Measurements from ENCODE around the gene SEC61B. TPM values are rescaled to one million over a fixed set of nuclear protein-coding genes. Genes with fewer than 3 reads are reported as not detected.

SEC61B gene
- total RNA-seq, 6 experiments from 2014 or later, result 234 to 281 (median 252) TPM

- peaks cover 50% of the 10 kb centered on the region for H3K4me1 Mint-ChIP-seq (ENCODE audit: low read depth)
- DNase-seq, result no peak
- H3K4me3 Mint-ChIP-seq, result peak overlapping the region; percentile 100
- TF ChIP-seq, protein P1, sequence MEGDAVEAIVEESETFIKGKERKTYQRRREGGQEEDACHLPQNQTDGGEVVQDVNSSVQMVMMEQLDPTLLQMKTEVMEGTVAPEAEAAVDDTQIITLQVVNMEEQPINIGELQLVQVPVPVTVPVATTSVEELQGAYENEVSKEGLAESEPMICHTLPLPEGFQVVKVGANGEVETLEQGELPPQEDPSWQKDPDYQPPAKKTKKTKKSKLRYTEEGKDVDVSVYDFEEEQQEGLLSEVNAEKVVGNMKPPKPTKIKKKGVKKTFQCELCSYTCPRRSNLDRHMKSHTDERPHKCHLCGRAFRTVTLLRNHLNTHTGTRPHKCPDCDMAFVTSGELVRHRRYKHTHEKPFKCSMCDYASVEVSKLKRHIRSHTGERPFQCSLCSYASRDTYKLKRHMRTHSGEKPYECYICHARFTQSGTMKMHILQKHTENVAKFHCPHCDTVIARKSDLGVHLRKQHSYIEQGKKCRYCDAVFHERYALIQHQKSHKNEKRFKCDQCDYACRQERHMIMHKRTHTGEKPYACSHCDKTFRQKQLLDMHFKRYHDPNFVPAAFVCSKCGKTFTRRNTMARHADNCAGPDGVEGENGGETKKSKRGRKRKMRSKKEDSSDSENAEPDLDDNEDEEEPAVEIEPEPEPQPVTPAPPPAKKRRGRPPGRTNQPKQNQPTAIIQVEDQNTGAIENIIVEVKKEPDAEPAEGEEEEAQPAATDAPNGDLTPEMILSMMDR (IDR thresholded peaks at IDR 0.05), result no peak
- no peaks in the 10 kb centered on the region for H3K9me3 Mint-ChIP-seq
- H3K36me3 Mint-ChIP-seq (ENCODE audit: low read depth), result peaks cover 47% of the 10 kb centered on the region
- H3K27ac Mint-ChIP-seq, result peak overlapping the region; percentile 100
- H3K27me3 Mint-ChIP-seq (ENCODE audit: insufficient read depth), result no peaks in the 10 kb centered on the region; the same call in 1 of the 2 replicates
Observed at GRCh38 chr9:99221266-99221620, 839 bp upstream of the SEC61B start.

DNA sequence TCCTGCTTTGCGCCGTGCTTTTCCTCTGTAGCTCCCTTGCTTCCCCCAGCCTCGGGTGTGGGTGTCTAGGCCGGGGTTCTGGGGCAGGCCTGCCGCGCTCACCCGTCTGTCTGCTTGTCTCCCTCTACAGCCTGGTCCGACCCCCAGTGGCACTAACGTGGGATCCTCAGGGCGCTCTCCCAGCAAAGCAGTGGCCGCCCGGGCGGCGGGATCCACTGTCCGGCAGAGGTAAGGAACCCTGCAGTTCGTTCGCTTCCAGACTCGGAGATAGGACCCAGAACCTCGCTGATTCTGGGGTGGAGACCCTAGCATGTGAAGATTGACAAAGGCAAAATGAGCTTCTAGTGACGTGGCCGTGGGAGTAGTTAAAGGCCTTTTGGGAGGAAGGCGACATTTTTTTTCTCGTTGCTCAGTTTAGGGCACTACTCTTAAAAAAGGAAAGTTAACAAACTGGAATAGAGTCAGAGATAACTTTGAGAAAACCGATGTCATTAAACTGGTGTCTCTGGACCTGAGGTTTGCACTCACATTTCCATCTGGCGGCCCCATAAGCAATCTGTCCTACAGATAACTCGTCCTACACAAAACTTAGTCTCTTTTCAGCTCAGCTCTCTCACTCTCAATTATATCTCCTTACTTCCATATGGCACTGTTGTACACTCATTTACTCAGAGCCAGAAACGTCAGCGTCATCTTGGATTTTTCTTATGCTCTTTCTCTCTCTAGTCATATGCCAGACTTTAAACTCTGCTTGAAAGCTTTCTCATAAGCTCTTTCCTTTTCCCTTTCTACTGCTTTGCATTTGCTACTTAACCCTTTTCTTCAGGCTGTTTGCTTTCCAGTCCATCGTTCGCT is 561 bp downstream of the SEC61B start:
- Mint-ChIP-seq H3K4me3 (peak overlapping the region; percentile 100), H3K9me3 (no peaks in the 10 kb centered on the region), H3K27me3 (ENCODE audit: insufficient read depth) (no peaks in the 10 kb centered on the region; the same call in 1 of the 2 replicates), H3K4me1 (ENCODE audit: low read depth) (peaks cover 50% of the 10 kb centered on the region), H3K27ac (peak overlapping the region; percentile 100), H3K36me3 (ENCODE audit: low read depth) (peaks cover 42% of the 10 kb centered on the region)
- peak; percentile 11 for DNase-seq
- TF ChIP-seq, protein P1 (IDR thresholded peaks at IDR 0.05), result no peak; the same call in 1 of the 2 replicates

DNA sequence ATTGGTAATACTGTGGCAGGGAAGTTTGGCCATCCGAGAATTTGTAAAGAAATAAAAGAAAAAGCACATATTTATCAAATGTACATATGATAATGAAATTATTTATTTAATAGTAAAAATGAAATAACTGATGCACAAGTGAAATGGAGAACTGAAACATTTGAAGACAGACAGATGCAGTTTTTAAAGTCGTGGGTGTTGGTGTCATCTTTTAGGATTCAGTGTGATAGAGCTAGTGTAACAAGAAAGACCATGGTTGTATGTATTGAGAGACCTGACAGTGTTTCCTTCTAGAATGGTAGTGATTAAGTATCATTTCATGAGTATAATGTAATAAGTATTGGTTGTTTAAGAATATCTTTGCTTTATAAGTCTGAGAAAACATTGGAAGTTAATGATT is 2.4 kb downstream of the SEC61B start:
- no peaks in the 10 kb centered on the region; the same call in 1 of the 2 replicates for H3K27me3 Mint-ChIP-seq (ENCODE audit: insufficient read depth)
- H3K4me3 Mint-ChIP-seq, result peak overlapping the region; percentile 100
- H3K27ac Mint-ChIP-seq, result no peak overlapping the region
- H3K36me3 Mint-ChIP-seq (ENCODE audit: low read depth), result peaks cover 40% of the 10 kb centered on the region
- H3K9me3 Mint-ChIP-seq, result no peaks in the 10 kb centered on the region
- no peak for DNase-seq
- TF ChIP-seq, protein P1 (IDR thresholded peaks at IDR 0.05), result no peak
- H3K4me1 Mint-ChIP-seq (ENCODE audit: low read depth), result peaks cover 47% of the 10 kb centered on the region

DNA sequence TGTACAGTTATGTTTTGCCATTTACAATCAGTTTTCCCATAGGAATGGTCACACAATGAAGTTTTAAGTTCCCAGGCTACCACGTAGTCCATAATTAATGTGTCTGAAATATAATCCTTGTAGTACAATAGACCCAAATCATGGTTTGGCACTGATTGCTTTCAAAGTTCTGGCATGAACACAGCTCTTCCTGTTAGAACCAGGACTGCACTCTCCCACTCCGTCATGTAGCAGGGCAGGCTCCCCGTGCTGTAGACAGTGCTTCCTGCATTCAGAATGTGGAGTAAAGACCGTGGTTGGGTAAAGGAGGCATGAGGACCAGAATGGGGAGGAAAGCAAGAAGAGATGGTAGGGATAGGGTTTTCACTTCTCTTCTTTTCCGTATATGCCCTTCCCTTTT is 4.0 kb downstream of the SEC61B start:
- Mint-ChIP-seq H3K27ac (no peak overlapping the region), H3K4me1 (ENCODE audit: low read depth) (peaks cover 31% of the 10 kb centered on the region), H3K27me3 (ENCODE audit: insufficient read depth) (no peaks in the 10 kb centered on the region; the same call in 1 of the 2 replicates), H3K9me3 (no peaks in the 10 kb centered on the region), H3K36me3 (ENCODE audit: low read depth) (peaks cover 39% of the 10 kb centered on the region), H3K4me3 (no peak overlapping the region)
- TF ChIP-seq, protein P1 (IDR thresholded peaks at IDR 0.05), result no peak
- no peak for DNase-seq

DNA sequence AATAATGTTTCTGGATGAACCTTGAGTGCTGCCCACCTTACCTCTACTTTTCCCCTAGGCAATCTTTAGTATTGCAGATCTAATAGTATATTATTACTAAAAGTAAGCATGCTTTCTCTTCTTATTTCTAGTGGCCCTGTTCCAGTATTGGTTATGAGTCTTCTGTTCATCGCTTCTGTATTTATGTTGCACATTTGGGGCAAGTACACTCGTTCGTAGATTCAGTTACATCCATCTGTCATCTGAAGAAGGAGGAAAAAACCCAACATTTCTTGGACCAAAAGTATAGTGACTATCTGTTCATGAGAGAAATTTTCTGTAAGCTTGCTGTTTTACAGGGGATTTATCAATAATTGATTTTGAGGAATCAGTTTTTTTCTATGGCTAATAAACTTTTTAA is 8.1 kb downstream of the SEC61B start:
- Mint-ChIP-seq H3K9me3 (no peaks in the 10 kb centered on the region), H3K27me3 (ENCODE audit: insufficient read depth) (no peaks in the 10 kb centered on the region)
- no peak for DNase-seq

More for the DNA sequence above, 8.1 kb downstream of the SEC61B start:
- Mint-ChIP-seq H3K4me1 (ENCODE audit: low read depth) (peaks cover 7% of the 10 kb centered on the region; the same call in 1 of the 2 replicates), H3K27ac (no peak overlapping the region), H3K36me3 (ENCODE audit: low read depth) (peaks cover 19% of the 10 kb centered on the region), H3K4me3 (no peak overlapping the region)
- TF ChIP-seq, protein P1 (IDR thresholded peaks at IDR 0.05), result no peak

Measured in HFFc6 (cell line).